G401.6 (cell line): ENCODE data around the gene CDR2.

ENCODE experiments used
- FAIRE-seq: peaks from 2 replicates; lab custom pipeline; 2012; peaks lifted over from hg19 to GRCh38; lab: Jason Lieb, UNC

Gene CDR2

GRCh38 chr16:22323173-22323958 is 51.1 kb downstream of the CDR2 start:
- FAIRE-seq, result no peak

DNA sequence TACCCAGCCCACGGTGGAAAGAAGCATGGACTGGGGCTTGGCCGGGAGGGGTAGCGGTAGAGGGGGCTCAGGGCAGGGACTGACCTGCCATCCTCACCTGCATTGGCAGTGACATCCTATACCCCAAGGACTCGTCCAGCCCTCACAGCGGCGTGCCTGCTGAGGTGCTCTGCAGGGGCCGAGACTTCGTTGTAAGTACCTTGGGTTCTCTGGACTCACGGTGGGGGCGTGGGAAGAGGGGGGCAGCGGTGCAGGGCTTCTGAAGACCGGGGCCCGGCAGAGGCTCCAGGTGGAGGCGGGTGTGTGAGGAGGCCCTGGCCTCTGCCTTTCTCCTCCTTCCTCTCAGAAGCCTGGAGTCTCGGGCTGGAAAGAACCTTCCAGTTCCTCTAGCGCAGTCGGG is 51.7 kb downstream of the CDR2 start:
- FAIRE-seq, result no peak

DNA sequence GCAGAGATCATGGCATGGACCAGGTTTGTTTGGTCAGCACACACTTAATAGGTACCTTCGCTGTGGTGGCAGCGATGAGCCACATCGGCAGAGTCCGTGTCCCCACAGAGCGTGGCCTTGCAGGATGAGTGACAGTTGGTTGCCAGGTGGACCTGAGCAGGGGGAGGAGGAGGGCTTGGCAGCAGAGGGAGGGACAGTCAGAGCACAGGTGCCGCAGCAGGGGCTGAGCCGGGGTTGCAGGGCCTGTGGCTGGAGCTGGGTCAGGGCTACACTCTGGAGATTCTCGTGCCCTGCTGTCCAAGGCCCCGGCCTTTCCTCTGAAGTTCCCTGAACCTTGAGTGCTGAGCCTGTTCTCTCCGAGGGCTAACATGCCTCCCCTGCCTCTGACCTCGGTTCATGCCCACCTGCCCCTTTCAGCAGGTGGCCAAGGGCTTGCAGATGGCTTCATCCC is 52.4 kb downstream of the CDR2 start:
- FAIRE-seq, result no peak

GRCh38 chr16:22321340-22322001 is 52.9 kb downstream of the CDR2 start:
- FAIRE-seq, result peak; percentile 97

- peak; percentile 23 for FAIRE-seq
These were observed 53.7 kb downstream of the CDR2 start for GRCh38 chr16:22320572-22321339.

DNA sequence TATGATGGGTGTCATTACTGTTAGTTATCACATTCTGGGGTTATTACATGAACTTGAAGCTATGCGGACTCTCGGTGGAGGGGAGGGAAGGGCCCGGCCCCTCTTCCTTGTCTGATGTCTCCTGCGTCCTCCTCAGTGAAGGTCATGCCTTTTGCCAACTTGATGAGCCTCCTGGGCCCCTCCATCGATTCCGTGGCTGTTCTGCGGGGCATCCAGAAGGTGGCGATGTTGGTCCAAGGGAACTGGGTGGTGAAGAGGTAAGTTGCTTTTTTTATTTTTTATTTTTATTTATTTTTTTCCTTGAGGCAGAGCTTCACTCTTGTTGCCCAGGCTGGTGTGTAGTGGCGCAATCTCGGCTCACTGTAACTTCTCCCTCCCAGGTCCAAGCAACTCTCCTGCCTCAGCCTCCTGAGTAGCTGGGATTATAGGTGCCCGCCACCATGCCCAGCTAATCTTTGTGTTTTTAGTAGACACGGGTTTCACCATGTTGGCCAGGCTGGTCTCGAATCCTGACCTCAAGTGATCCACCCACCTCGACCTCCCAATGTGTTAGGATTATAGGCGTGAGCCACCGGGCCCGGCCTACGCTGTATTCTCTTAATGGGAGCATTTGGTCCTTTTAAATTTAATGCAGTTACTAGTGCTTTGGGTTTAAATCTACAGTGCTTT is 55.6 kb downstream of the CDR2 start:
- FAIRE-seq, result no peak

DNA sequence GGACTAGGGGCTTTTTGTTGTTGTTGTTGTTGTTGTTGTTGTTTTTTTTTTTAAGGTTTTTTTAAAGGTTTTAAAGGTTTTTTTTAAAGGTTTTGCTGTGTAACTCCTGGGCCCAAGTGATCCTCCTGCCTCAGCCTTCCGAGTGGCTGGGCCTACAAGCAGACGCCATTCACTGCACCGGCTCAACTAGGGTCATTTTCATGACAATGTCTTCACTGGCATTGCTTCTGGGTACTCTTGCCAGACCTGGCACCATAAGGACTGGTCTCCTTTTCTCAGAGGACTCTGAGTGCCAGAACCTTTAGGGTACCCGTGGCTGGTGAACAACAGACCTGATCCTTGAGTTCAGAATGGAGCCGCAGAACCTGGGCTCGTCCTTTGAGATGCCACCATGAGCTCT is 56.8 kb downstream of the CDR2 start:
- no peak for FAIRE-seq

GRCh38 chr16:22317001-22317530 is 57.4 kb downstream of the CDR2 start:
- no peak for FAIRE-seq

- FAIRE-seq, result no peak
These were observed 58.0 kb downstream of the CDR2 start for GRCh38 chr16:22316411-22316811.

DNA sequence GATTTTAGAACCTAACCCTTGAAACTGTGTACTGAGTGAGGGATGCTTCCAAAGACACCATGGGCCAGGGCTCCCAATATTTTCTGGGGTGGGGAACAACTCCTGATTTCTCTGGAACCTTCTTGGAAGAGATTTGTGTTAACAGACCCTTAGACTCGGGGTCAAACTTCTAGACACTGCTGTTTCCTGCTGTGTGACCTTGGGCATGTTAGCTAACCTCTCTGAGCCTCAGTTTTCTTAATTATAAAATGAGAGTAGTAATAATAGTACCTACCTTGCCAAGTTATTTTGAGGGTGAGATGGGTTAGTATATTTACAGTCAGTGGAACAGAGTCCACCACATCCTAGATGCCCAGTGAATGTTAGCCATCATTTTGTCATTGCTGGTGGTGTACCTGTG is 58.4 kb downstream of the CDR2 start:
- no peak for FAIRE-seq

DNA sequence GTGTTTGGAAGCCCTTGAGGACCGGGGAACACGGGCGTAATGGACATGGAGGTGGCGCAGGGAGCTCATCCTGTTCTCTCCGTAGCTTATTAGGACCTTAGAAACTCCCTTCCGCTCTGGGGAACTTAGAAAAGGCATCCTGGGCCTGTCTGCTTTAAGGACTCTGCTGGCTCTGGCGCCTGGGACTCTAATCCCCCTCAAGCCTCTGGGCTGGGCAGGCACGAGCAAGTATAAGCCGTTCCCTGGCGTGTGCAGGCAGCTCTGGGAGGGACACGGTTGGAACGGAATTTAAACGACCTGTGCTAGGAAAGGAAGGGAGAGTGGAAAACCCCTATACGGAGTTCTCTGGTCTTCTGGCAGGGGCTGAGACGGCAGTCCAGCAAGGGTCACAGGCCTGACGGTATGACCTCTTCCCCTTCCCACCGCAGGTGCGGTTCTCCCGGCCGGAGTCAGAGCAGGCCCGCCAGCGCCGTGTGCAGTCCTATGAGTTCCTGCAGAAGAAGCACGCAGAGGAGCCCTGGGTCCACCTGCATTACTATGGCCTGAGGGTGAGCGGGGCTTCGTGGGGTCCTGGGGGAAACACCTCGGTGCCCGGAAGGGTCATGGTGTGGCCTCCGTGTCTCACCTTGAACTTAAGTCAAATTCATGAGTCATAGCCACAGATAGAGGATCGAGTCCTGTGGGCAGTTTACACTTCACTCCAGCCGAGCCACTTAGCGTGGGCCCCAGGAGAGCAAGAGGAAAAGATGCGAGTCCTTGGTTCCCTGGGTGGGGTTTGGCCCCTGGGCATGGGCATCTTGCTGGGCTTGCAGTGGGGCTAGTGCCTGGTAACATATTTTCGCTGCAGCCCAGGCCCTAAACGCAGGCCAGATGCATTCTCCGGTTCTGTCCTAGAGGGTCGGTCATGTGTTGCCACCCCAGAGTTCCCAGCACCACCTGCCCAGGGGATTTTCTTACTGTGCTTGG is 59.5 kb downstream of the CDR2 start:
- no peak for FAIRE-seq

DNA sequence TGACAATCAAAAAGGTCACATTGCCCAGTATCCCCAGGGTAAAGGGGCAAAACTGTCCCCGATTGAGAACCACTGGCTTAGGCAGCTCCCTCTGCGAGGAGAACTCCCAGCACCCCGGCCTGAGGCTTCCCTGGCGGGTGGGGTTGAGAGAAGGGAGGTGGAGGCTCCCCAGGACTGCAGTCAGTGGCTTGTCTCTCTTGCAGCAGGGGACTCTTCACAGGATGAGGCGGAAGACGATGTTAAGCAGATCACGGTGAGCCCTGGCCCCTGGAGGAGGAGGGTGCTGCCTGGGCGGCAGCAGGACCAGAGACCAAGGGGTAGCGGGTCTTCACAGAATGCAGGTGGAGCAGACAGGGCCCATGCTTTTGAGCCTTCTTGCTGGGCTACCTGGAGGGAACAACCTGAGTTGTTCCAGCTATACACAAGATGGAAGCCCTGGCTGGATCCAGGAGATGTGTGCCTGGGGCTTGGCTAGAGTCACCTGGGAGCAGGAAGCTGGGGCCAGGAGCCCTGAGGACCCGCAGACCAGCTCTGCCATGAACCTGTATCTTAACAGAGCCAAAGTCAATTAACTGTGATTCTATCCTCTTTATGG is 60.4 kb downstream of the CDR2 start:
- no peak for FAIRE-seq

DNA sequence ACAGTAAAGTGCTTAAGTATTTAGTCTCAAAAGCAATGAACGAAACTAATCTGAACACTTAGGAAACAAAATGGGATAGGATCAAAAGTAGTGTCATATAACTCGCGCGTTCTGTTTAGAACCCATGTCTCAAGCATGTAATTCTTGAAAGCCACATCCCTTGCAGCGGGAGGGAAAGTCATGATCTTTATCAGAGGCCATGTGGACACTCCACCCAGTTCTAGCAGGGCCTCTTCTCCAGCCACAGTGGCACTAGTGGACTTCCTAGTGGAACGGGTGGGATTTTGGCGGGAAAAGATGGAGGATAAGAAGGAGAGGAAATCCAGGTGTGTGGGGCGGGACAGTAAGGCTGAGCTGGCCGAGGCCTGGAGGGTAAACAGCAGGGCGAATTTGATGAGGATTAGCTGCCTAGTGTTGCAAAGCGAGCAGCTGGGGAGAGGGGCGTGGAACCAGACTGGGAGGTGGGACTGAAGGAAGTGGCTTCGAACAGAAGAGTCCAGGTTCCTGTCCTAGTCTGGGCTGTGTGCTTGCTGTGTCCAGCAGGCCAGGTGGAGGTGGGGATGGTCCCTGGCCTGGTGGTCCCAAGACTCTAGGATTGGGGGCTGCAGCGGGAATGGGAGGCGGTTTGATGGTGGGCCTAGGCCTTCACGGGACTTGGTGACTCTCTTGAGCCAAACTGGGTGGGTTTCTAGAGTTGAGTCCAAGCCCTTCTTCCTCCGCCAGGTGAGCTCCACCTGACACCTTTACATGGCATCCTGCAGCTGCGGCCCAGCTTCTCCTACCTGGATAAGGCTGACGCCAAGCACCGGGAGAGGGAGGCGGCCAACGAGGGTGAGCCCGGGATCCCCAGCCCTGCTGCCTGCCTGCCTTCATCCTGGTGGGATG is 61.3 kb downstream of the CDR2 start:
- no peak for FAIRE-seq

DNA sequence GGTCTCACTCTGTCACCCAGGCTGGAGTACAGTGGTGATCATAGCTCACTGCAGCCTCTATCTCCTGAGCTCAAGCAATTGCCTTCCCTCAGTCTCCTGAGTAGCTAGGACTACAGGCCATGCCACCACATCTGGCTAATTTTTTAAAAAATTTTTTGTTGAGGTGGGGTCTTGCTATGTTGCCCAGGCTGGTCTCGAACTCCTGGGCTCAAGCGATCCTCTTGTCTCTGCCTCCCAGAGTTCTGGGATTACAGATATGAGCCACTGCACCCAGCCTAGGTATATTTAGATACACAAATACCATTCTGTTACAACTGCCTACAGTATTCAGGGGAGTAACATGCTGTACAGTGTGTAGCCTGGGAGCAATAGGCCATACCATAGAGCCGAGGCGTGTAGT is 62.9 kb downstream of the CDR2 start:
- no peak for FAIRE-seq

DNA sequence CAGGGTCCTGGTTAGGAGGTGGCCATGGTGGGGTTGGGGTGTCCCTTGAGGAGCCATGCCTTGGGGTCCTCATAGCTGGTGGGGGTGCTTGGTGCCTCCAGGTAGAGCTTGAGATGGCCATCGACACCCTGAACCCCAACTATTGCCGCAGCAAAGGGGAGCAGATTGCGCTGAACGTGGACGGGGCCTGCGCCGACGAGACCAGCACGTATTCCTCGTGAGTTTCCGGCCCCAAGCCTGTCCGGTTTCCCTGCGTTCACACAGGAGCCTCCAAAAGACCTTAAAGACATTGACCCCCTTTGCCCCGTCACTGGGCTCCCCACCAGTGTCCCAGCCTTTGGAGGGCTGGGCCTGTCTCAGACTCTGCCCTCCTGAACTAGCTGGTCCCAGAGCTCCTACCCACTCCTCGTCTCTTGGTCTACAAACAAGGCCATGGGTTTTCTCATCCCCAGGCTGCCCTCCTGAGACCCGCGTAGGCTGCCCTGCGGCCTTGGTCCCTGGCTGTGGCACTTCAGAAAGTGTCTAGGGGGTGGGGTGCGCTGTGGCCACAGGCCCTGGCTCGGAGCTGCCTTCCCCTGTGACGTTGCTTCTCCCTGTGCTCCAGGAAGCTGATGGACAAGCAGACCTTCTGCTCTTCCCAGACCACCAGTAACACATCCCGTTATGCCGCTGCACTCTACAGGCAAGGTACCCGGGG is 65.4 kb downstream of the CDR2 start:
- no peak for FAIRE-seq

- FAIRE-seq, result no peak
These were observed 66.6 kb downstream of the CDR2 start for GRCh38 chr16:22307838-22308237.

DNA sequence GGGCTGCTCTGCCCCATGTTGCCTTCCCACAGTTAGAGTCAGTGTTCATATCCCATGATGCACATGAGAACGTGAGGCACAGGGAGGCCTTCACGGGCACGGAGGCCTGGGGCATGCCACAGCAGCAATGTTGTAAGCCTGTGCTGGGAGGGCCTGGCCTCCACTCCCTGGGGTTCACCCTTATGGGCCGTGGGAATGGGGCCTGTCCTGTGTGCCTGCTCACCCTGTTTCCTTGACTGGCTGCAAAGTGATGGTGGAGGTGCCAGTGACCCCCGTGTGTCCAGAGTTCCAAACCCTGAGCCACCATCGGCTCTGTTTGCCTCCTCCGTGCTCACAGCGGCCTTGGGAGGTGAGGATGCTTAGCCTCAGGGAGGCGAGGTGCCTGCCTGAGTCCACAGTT is 67.6 kb downstream of the CDR2 start:
- no peak for FAIRE-seq

GRCh38 chr16:22304411-22304810 is 70.0 kb downstream of the CDR2 start:
- no peak for FAIRE-seq

GRCh38 chr16:22302776-22303363 is 71.5 kb downstream of the CDR2 start:
- no peak for FAIRE-seq
